Suprapubic skin (tissue), 4 donors: Measurements from ENCODE around the gene PIM2.

ENCODE experiments used
- EP300 ChIP-seq: sonication (generic); formaldehyde crosslinking; IDR thresholded peaks from one replicate; pipeline ENCODE4 v1.6.1; 2017; ENCODE audit warnings: antibody characterized with exemption
- POLR2AphosphoS5 ChIP-seq, 3 donors: sonication (generic); formaldehyde crosslinking; IDR thresholded peaks; one replicate each; pipeline ENCODE4 v1.6.1; 2017; ENCODE audit warnings: antibody characterized with exemption in 3 of 3
- TF ChIP-seq, protein P1 (sequence below), 2 donors: fragments of 200-600 bp in 1 of 2; fragments of 450-650 bp in 1 of 2; sonication (generic) in 1 of 2; IDR thresholded peaks; one replicate each; pipeline ENCODE4 v1.5.1; 2016 to 2019; ENCODE audit warnings: antibody characterized with exemption in 2 of 2, mild to moderate bottlenecking in 1 of 2, moderate library complexity in 1 of 2

DNA sequence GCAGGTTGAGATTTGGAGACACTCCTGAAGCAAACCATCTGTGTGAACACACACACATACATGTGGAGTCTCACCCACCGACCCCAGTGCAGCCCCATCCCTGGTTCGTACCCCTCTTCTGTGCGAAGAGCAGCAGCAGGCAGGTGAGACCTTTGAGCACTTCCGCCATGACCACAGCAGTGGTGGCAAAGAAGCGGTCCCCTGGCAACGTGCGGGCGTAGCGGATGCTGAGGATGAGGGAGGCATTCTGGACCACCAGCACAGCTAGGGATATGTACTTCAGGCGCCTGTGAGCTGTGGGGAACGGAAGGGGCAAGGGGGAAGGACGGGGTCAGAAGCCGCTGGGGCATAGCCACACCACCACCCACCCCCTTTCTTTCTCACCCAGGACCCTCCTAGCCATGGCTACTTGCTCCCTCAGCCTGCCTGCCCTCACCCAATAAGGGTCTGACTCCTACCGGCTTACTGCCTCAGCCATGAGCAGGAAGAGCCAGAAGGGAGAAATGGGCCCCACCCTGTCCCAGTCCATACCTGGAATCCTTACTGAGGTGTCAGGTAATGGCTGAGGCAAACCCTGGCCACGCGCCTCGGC lies 9.0 kb downstream of the PIM2 start:
- TF ChIP-seq, protein P1, sequence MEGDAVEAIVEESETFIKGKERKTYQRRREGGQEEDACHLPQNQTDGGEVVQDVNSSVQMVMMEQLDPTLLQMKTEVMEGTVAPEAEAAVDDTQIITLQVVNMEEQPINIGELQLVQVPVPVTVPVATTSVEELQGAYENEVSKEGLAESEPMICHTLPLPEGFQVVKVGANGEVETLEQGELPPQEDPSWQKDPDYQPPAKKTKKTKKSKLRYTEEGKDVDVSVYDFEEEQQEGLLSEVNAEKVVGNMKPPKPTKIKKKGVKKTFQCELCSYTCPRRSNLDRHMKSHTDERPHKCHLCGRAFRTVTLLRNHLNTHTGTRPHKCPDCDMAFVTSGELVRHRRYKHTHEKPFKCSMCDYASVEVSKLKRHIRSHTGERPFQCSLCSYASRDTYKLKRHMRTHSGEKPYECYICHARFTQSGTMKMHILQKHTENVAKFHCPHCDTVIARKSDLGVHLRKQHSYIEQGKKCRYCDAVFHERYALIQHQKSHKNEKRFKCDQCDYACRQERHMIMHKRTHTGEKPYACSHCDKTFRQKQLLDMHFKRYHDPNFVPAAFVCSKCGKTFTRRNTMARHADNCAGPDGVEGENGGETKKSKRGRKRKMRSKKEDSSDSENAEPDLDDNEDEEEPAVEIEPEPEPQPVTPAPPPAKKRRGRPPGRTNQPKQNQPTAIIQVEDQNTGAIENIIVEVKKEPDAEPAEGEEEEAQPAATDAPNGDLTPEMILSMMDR (IDR thresholded peaks at IDR 0.05) = no peak
- TF ChIP-seq POLR2AphosphoS5 (IDR thresholded peaks at IDR 0.05) (no peak), EP300 (no peak)
